Endothelial cell of coronary artery (primary cell): ENCODE results near the gene RCL1. TPM values are rescaled to one million over a fixed set of nuclear protein-coding genes. Genes with fewer than 3 reads are reported as not detected.

ENCODE experiments used
- total RNA-seq: library from RNA; depleted of rRNA; stranded (reverse); fragments of >200 nt; gene quantifications from 2 replicates; pipeline ENCODE4 v1.2.3, GENCODE V29; 2014

Gene RCL1, protein sequence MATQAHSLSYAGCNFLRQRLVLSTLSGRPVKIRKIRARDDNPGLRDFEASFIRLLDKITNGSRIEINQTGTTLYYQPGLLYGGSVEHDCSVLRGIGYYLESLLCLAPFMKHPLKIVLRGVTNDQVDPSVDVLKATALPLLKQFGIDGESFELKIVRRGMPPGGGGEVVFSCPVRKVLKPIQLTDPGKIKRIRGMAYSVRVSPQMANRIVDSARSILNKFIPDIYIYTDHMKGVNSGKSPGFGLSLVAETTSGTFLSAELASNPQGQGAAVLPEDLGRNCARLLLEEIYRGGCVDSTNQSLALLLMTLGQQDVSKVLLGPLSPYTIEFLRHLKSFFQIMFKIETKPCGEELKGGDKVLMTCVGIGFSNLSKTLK
- total RNA-seq, result 15.9 and 17.1 TPM in 2 replicates

DNA sequence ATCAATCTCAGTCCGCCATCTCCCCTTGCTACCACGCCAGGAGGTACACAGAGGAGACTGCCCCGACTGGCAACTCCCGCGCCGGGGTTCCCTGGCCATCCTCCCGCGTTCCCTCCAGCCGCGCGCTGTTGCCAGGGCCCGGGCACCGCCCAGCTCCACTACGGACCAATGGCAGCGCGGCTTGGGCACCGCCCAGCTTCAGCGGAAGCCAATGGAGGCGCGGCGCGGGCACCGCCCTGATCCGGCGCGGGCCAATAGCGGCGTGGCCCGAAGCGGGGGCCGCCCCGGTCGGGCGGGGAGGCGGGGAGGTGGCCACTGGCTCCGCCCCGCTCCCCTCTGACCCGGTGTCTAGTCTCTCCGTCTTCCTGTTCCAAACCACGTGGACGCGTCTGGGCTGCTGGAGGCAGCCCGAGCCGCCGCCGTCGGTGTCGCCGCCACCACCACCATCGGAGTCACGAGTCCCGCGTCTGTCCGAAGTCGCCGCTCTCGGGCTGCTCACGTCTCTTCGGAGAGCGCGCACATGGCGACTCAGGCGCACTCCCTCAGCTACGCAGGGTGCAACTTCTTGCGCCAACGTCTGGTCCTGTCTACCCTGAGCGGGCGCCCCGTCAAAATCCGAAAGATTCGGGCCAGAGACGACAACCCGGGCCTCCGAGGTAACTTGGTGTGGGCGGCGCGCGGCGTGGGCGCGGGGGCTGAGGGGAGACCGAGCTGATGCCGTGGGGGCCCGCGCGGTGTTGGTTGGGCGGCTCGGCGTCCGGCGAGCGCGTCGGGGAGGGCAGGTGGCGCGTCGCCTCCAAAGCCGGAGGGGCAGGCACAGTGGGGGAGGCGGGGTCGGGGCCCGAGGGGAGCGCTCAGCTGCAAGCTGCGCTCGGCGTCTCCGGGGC lies at the start of gene RCL1:
Gene RCL1, plus strand, starts transcription at position 373 of the 887 bp plus-strand sequence. Its CDS starts 148 bp downstream, at position 521.

Other genes with a start within 250 kb of the RCL1 start
- 4.2 and 5.0 TPM in 2 replicates for gene PLPP6, start 130.7 kb upstream of the RCL1 start, total RNA-seq
- gene SPATA6L, start 126.5 kb upstream of the RCL1 start, total RNA-seq, result 0.47 and 1.3 TPM in 2 replicates
- gene CDC37L1, start 113.4 kb upstream of the RCL1 start, total RNA-seq, result 7.6 and 14.3 TPM in 2 replicates
- 56.9 and 80.5 TPM in 2 replicates for gene AK3, start 51.7 kb upstream of the RCL1 start, total RNA-seq
- gene JAK2, start 192.3 kb downstream of the RCL1 start, total RNA-seq, result 6.5 and 12.2 TPM in 2 replicates